DMS114 treated with DMSO at 0.1 percent for 48 hours (cell line): Measurements from ENCODE around the gene KLHL29.

Source experiments
- DNase-seq: peaks from one replicate; lab custom pipeline; 2025; ENCODE audit not compliant: unreplicated experiment; lab: John Stamatoyannopoulos, UW

The KLHL29 gene

DNA sequence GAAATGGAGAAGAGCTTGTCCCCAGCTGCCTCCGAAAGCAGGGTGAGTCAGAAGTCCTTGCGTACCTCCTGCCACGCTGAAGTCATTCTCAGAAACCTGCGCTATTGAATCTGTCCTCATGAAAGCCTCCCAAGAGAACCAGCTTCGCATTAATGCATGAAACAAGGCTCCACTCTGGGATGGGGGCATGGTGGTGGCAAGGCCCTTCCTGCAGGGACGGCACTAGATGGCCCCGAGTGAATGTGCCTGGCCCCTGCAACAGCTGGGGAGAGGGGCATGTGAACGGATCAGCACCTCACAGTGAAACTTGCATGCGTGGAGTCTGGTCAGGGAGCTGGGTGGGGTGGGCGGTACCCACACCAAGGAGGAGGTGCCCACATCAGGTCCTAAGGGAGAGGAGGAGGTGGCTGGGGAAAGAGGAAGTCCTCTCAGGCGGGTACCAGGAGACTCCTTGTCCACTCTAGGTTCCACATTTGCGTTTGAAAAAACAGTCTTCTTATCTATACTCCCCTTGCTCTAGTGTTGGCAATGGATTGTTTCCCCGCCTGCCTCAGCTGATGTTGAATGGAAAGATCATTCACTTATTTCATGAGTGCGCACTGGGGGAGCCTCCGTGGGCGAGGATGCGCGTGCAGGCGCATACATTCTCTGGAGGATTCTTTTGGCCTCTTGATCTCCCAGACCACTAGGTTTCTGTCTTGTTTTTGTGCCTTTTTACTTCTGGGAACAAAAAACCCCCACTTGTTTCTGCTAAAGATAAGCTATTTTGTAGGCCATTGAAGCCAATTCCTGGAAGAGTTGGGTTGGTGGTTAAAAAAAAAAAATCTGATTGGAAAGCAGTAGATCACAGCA lies 104.7 kb downstream of the KLHL29 start:
- DNase-seq, result no peak

DNA sequence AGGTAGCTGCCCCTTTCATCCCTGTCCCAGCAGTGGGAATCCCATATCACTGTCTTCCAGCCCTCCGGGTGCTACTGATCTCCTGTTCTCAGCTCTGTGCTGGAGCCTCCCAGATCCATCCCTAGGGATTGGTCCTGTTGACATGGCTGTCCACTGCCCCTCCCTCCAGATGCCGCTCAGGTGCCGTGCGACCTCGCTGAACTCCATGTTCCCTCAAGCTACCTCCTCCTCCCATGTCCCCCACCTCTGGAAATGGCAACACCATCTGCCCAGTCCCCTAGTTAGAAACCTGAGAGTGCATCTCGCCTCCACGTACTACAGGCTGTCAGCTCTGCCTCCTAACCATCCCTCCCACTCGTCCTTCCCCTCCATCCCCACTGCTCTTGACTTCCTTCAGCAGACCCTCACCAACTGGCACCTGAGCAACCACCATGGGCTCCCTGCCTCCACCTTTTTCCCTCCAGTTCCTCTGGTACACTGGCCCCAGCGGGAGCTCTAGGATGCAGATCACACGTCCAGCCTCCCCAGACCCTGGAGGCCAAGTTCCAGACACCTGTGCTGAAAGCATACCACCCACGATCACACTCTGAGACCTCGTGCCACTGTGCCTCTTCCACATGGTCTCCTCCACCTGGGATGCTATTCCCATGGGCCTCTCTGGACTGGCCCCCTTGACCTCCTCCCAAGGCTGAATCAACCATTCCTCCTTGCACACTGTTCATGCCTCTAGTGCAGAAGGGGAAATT lies 106.8 kb downstream of the KLHL29 start:
- DNase-seq, result no peak

- no peak for DNase-seq
Observed at GRCh38 chr2:23492337-23492675, 107.3 kb downstream of the KLHL29 start.

DNA sequence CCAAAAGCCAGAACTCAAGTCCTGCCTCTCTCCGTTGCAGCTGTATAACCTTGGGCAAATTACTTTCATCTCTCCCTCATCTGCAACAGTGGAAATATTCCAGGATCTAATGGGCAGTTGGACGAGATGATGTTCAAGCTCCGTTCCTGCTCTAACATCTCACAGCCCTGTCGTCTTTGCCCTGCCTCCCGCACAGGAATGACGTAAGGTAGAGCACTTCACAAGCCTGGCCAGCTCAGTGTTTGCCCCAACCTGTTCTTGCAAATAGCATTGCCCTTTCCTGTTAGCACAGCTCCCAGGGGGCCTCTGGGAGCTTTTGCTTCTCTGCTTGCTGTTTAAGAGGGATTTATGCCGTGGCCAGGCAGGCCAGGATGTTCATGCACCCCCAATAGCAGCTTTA lies 107.9 kb downstream of the KLHL29 start:
- no peak for DNase-seq

GRCh38 chr2:23493846-23494245 lies 108.9 kb downstream of the KLHL29 start:
- no peak for DNase-seq

GRCh38 chr2:23494286-23494685 lies 109.3 kb downstream of the KLHL29 start:
- DNase-seq, result no peak

DNA sequence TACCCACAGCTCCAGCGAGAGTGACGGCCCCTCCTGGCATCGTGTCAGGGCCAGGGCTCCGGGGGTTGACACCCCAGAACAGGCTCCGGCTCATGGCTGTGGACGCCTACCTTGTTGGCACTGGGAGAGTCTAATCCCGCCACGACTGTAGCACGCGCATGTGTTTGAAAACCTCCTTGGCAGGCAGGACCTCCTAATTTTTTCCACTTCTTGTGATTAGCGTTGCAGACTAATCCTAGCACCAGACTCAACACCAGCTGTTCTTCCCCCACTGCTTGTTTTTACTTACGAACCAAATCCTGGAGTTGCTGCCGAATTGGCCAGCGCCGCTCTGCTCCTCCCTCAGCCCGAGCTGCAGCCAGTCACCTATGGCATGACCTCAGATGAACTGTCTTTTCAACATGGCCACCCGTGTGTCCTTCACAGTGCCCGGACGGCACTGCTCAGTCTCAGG lies 110.7 kb downstream of the KLHL29 start:
- DNase-seq, result no peak

GRCh38 chr2:23496456-23496855 lies 111.5 kb downstream of the KLHL29 start:
- no peak for DNase-seq

GRCh38 chr2:23497063-23497462 lies 112.1 kb downstream of the KLHL29 start:
- DNase-seq, result no peak

DNA sequence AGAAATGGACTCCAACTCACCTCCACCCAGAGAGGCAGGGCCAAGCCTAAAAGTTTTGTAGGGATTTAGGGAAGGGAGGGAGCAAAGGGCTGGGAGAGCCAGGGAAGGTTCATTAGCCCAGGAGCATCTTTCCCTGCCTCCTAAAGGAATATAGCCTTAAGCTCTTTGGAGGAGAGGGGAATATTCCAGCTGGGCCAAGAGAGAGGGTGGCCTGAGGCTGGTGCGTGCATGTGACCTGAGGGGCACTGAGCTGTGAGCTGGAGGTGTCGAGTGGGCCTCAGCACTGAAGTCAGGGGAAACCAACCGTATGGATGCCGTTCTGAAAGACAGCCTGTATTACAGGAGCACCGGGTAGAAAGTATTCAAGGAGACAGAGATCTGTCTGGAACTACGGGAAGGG lies 112.6 kb downstream of the KLHL29 start:
- DNase-seq, result no peak

DNA sequence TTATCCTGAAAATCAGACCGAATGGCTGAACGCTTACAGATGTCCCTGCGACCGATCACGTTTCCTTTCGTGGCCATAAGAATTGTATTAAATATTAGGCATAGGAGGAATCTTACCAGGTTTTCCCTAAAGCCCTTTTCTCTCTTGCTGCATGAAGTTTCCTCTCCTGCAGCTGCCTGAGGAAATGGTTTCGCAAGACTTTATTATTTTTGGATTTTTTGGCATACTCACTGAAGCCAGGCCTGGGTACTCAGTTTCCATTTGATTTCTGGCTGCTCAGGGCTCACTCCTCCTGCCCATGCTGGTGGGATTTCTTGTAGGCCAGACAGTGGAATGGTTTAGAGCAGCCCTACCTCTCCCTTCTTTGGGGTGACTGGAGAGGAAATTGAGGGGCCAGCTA lies 114.0 kb downstream of the KLHL29 start:
- DNase-seq, result no peak

GRCh38 chr2:23499439-23499838 lies 114.5 kb downstream of the KLHL29 start:
- no peak for DNase-seq

- no peak for DNase-seq
Observed at GRCh38 chr2:23500836-23501235, 115.9 kb downstream of the KLHL29 start.

- no peak for DNase-seq
Observed at GRCh38 chr2:23502096-23502495, 117.1 kb downstream of the KLHL29 start.

GRCh38 chr2:23503097-23503496 lies 118.1 kb downstream of the KLHL29 start:
- no peak for DNase-seq

DNA sequence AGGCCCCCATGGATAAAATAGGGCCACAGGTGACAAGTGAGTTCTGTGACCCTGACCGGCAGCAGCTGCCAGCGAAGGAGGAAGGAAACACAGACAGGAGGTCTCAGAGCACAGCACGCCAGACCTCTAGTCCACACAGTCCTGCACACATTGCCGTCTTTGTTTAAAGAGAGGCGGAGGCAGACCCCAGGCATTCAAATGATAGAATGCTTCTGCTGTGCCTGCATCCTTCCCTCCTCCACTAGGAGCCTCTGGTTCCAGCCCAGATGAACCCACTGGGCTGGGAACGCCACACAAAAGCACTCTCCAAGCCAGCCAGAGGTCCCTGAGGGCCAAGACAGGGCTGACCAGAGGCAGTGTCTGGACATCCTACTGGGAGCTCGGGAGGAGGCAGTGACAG lies 118.7 kb downstream of the KLHL29 start:
- DNase-seq, result no peak

DNA sequence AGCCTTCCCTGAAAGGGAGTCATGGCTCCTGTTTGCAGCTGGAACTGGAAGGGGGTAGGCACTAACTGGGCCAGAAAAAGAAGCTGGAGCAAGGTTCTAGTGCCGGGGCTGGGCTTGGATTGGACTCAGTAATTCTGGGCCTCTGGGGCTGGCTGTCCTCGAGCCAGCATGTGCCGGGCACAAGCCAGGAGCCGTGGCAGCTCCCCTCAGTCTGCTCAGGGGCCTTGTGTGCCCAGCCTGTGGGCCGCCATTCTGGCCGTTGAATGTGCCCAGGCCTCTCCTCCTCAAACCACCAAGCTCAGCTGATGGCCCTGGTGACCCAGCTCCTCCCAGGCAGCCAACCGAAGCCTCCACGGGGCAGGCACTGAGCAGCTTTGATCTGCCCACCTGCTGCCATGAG lies 119.6 kb downstream of the KLHL29 start:
- DNase-seq, result no peak

- DNase-seq, result no peak
Observed at GRCh38 chr2:23505218-23505983, 120.4 kb downstream of the KLHL29 start.

DNA sequence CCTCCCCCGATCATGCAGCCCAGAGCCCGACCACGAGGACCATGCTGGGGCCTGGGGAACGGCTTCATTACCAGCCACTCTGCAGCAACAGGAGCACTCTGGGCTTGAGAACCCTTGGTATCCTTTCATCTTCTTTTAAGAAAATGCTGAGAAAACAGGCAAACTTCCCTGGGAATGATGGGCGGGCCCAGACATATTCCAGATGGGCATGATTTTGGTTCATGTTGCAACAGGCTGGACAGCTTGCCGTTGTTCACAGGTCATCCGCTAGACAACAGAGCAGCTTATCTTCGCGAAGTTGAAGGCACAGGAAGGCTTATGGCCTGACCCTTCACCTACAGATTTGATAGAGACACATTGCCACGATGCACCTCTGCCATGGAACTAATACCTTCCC lies 121.0 kb downstream of the KLHL29 start:
- no peak for DNase-seq

DNA sequence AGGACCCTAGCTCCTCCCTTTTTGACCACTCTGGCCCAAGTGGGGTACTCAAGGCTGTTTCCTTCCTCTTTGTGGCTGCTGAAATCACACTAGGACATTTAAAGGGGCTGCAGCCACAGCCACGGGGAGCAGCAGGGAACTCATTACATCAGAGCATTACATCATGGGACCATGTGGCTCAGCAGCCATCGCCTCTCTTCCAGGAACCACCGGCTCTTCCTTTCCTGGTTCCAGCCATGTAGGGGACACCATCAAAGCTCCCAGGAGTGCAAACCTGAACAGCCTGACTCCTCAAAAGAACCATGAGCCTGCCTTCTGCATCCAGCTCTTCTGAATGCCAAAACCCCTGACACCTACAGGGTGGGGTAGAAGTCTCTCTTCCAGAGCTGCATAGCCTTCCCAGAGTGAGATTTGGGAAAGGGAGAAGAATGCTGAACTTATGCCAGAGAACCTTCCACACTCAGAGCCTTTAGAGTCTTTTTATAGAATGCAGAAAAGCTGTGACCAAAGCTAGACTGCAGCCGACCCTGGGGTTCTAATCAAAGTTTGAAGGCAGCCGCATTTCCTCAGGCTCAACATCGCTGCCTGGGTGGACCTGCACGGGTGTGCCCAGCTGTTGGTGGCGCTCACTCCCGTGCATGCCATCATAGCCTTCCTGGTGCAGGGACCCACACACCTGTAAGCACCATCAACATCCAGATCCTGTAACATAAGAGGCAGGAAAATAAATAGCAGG lies 121.7 kb downstream of the KLHL29 start:
- DNase-seq, result no peak
